Neural cell (in vitro differentiated cells): ENCODE measurements around the gene CCDC85C. TPM values are rescaled to one million over a fixed set of nuclear protein-coding genes. Genes with fewer than 3 reads are reported as not detected.

ENCODE experiments used
- H2AFZ ChIP-seq: fragments of 200-600, 300-800 bp; sonication (generic), shearing (Covaris generic); 2 replicates; pipeline ENCODE4 v1.6.0; 2014; ENCODE audit warnings: low read depth, mild to moderate bottlenecking, antibody characterized with exemption, low read length, moderate library complexity
- H3F3A ChIP-seq: fragments of 200-600 bp; shearing (Covaris generic); 2 replicates; pipeline ENCODE4 v1.6.1; 2016; ENCODE audit warnings: mild to moderate bottlenecking, moderate library complexity, mixed read lengths, antibody characterized with exemption, low read length; ENCODE audit not compliant: insufficient read depth, poor library complexity, severe bottlenecking
- H3K27ac ChIP-seq: fragments of 200-600, 300-800 bp; sonication (generic), shearing (Covaris generic); 2 replicates; pipeline ENCODE4 v1.5.1; 2014; ENCODE audit warnings: mild to moderate bottlenecking, low read length, moderate library complexity
- H3K27me3 ChIP-seq: fragments of 300-800, 200-600 bp; sonication (generic), shearing (Covaris generic); 2 replicates; pipeline ENCODE4 v1.6.0; 2014; ENCODE audit warnings: mild to moderate bottlenecking, low read depth, low read length, moderate library complexity; ENCODE audit not compliant: insufficient read depth
- H3K36me3 ChIP-seq: fragments of 300-800, 200-600 bp; sonication (generic), shearing (Covaris generic); 2 replicates; pipeline ENCODE4 v1.5.1; 2014; ENCODE audit warnings: mild to moderate bottlenecking, antibody characterized with exemption, low read length, moderate library complexity; ENCODE audit not compliant: insufficient read depth
- H3K4me2 ChIP-seq: fragments of 300-800, 200-600 bp; sonication (generic), shearing (Covaris generic); 2 replicates; pipeline ENCODE4 v1.6.0; 2014; ENCODE audit warnings: mild to moderate bottlenecking, low read length
- H3K4me3 ChIP-seq: fragments of 300-800, 200-600 bp; sonication (generic), shearing (Covaris generic); 2 replicates; pipeline ENCODE4 v1.5.1; 2014; ENCODE audit warnings: mild to moderate bottlenecking, low read length, moderate library complexity
- H3K79me2 ChIP-seq: fragments of 200-600 bp; shearing (Covaris generic); replicated peaks from 2 replicates; pipeline ENCODE4 v1.6.0; 2014; ENCODE audit warnings: mild to moderate bottlenecking, low read length, moderate library complexity; ENCODE audit not compliant: insufficient read depth
- H3K9ac ChIP-seq: fragments of 300-800, 200-600 bp; sonication (generic), shearing (Covaris generic); 2 replicates; pipeline ENCODE4 v1.6.1; 2016; ENCODE audit warnings: mild to moderate bottlenecking, low read length, mixed read lengths
- H3K9me2 ChIP-seq: fragments of 200-600 bp; shearing (Covaris generic); 2 replicates; pipeline ENCODE4 v1.6.1; 2016; ENCODE audit warnings: mild to moderate bottlenecking, low read length, mixed read lengths; ENCODE audit not compliant: insufficient read depth
- H3K9me3 ChIP-seq: fragments of 200-600, 300-800 bp; sonication (generic), shearing (Covaris generic); 2 replicates; pipeline ENCODE4 v1.6.1; 2016; ENCODE audit warnings: mild to moderate bottlenecking, mixed run types, low read length, moderate library complexity, mixed read lengths
- H4K20me1 ChIP-seq: fragments of 200-600 bp; shearing (Covaris generic); 2 replicates; pipeline ENCODE4 v1.6.1; 2016; ENCODE audit warnings: mild to moderate bottlenecking, mixed run types; ENCODE audit not compliant: insufficient read depth
- CTCF ChIP-seq: fragments of 450-650 bp; IDR thresholded peaks from 2 replicates; pipeline ENCODE4 v1.5.1; 2014; ENCODE audit warnings: antibody characterized with exemption, mild to moderate bottlenecking, moderate library complexity; ENCODE audit not compliant: poor library complexity, severe bottlenecking
- EP300 ChIP-seq: fragments of 450-650 bp; conservative IDR thresholded peaks from 2 replicates; pipeline ENCODE4 v1.6.1; 2014; ENCODE audit warnings: antibody characterized with exemption, mild to moderate bottlenecking, moderate library complexity; ENCODE audit not compliant: poor library complexity, severe bottlenecking
- EZH2 ChIP-seq: fragments of 200-600, 300-800 bp; shearing (Covaris generic), sonication (generic); IDR thresholded peaks from 2 replicates; pipeline ENCODE4 v1.6.1; 2014; ENCODE audit warnings: antibody characterized with exemption, low read length, borderline replicate concordance, mild to moderate bottlenecking; ENCODE audit not compliant: insufficient read depth, poor library complexity, severe bottlenecking
- MXI1 ChIP-seq: fragments of 450-650 bp; conservative IDR thresholded peaks from 2 replicates; pipeline ENCODE4 v1.6.1; 2014; ENCODE audit warnings: antibody characterized with exemption, mild to moderate bottlenecking; ENCODE audit not compliant: poor library complexity, severe bottlenecking
- POLR2AphosphoS5 ChIP-seq: IDR thresholded peaks from 2 replicates; pipeline ENCODE4 v1.6.1; 2012
- RAD21 ChIP-seq: fragments of 450-650 bp; conservative IDR thresholded peaks from 2 replicates; pipeline ENCODE4 v1.6.1; 2014; ENCODE audit warnings: antibody characterized with exemption, mild to moderate bottlenecking, moderate library complexity
- SMC3 ChIP-seq: fragments of 450-650 bp; conservative IDR thresholded peaks from 2 replicates; pipeline ENCODE4 v1.6.1; 2014; ENCODE audit warnings: antibody characterized with exemption, mild to moderate bottlenecking, moderate library complexity; ENCODE audit not compliant: poor library complexity
- TAF1 ChIP-seq: IDR thresholded peaks from 2 replicates; pipeline ENCODE4 v1.6.1; 2012; ENCODE audit warnings: low read depth
- polyA plus RNA-seq: library from polyadenylated mRNA; depleted of rRNA; stranded (reverse); fragments of >200 nt; gene quantifications from 2 replicates; pipeline ENCODE4 v1.2.3, GENCODE V29; 2014
- TF ChIP-seq, protein P1 (sequence below): IDR thresholded peaks from 2 replicates; pipeline ENCODE4 v1.6.1; 2012; ENCODE audit warnings: borderline replicate concordance

CCDC85C gene
- polyA plus RNA-seq, 1 donor from 2014 or later: 24.8 TPM

- Histone ChIP-seq H4K20me1 (no peaks in the 10 kb centered on the region), H3K4me2 (no peak overlapping the region), H2AFZ (no peak overlapping the region), H3K9me2 (no peaks in the 10 kb centered on the region), H3K9ac (no peak overlapping the region), H3K27me3 (no peaks in the 10 kb centered on the region), H3K27ac (no peak overlapping the region), H3F3A (no peaks in the 10 kb centered on the region), H3K36me3 (no peaks in the 10 kb centered on the region), H3K9me3 (no peaks in the 10 kb centered on the region), H3K4me3 (no peak overlapping the region), H3K79me2 (no peaks in the 10 kb centered on the region)
- no peak for TF ChIP-seq TAF1
- no peak for TF ChIP-seq POLR2AphosphoS5
- no peak for TF ChIP-seq SMC3
- TF ChIP-seq EP300: no peak
- no peak for TF ChIP-seq MXI1
- TF ChIP-seq, protein P1, sequence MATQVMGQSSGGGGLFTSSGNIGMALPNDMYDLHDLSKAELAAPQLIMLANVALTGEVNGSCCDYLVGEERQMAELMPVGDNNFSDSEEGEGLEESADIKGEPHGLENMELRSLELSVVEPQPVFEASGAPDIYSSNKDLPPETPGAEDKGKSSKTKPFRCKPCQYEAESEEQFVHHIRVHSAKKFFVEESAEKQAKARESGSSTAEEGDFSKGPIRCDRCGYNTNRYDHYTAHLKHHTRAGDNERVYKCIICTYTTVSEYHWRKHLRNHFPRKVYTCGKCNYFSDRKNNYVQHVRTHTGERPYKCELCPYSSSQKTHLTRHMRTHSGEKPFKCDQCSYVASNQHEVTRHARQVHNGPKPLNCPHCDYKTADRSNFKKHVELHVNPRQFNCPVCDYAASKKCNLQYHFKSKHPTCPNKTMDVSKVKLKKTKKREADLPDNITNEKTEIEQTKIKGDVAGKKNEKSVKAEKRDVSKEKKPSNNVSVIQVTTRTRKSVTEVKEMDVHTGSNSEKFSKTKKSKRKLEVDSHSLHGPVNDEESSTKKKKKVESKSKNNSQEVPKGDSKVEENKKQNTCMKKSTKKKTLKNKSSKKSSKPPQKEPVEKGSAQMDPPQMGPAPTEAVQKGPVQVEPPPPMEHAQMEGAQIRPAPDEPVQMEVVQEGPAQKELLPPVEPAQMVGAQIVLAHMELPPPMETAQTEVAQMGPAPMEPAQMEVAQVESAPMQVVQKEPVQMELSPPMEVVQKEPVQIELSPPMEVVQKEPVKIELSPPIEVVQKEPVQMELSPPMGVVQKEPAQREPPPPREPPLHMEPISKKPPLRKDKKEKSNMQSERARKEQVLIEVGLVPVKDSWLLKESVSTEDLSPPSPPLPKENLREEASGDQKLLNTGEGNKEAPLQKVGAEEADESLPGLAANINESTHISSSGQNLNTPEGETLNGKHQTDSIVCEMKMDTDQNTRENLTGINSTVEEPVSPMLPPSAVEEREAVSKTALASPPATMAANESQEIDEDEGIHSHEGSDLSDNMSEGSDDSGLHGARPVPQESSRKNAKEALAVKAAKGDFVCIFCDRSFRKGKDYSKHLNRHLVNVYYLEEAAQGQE: no peak
- no peak for TF ChIP-seq EZH2
- TF ChIP-seq RAD21: no peak
- no peak for TF ChIP-seq CTCF
Measured at GRCh38 chr14:99630202-99630601, 26.2 kb upstream of the CCDC85C start.

GRCh38 chr14:99628887-99629618 is 25.0 kb upstream of the CCDC85C start:
- H2AFZ ChIP-seq: no peak overlapping the region
- H3K9me2 ChIP-seq: no peaks in the 10 kb centered on the region
- no peak overlapping the region for H3K27ac ChIP-seq
- H3K9me3 ChIP-seq: no peaks in the 10 kb centered on the region
- no peaks in the 10 kb centered on the region for H3K27me3 ChIP-seq
- no peak overlapping the region for H3K9ac ChIP-seq
- H3K36me3 ChIP-seq: no peaks in the 10 kb centered on the region
- H4K20me1 ChIP-seq: no peaks in the 10 kb centered on the region
- TF ChIP-seq SMC3 (peak; percentile 75), CTCF (peak; percentile 81), RAD21 (peak; percentile 77), EP300 (no peak)
- TF ChIP-seq, protein P1: no peak
- H3F3A ChIP-seq: no peaks in the 10 kb centered on the region
- no peak overlapping the region for H3K4me2 ChIP-seq
- no peak overlapping the region for H3K4me3 ChIP-seq
- no peaks in the 10 kb centered on the region for H3K79me2 ChIP-seq
